Astrocyte (in vitro differentiated cells and primary cell): ENCODE measurements around the gene SQOR. TPM values are rescaled to one million over a fixed set of nuclear protein-coding genes. Genes with fewer than 3 reads are reported as not detected.

Experiments used
- DNase-seq: peaks from one replicate; pipeline ENCODE4 v3.0.0-alpha.2; 2010; ENCODE audit warnings: low read depth
- FAIRE-seq: peaks from 2 replicates; lab custom pipeline; 2011; peaks lifted over from hg19 to GRCh38; lab: Jason Lieb, UNC
- H2AFZ ChIP-seq: 2 replicates; pipeline ENCODE4 v1.6.0; 2012; ENCODE audit warnings: low read depth, low read length, inconsistent platforms
- H3K27ac ChIP-seq: 2 replicates; pipeline ENCODE4 v1.5.1; 2011; ENCODE audit warnings: low read depth, low read length, inconsistent platforms
- H3K27me3 ChIP-seq: 2 replicates; pipeline ENCODE4 v1.6.0; 2011; ENCODE audit warnings: low read length, inconsistent platforms; ENCODE audit not compliant: insufficient read depth
- H3K36me3 ChIP-seq: 2 replicates; pipeline ENCODE4 v1.5.1; 2011; ENCODE audit warnings: low read length, inconsistent platforms; ENCODE audit not compliant: insufficient read depth
- H3K4me1 ChIP-seq: 2 replicates; pipeline ENCODE4 v1.5.1; 2011; ENCODE audit warnings: low read length, inconsistent platforms; ENCODE audit not compliant: insufficient read depth
- H3K4me2 ChIP-seq: 2 replicates; pipeline ENCODE4 v1.6.0; 2012; ENCODE audit warnings: low read length, inconsistent platforms
- H3K4me3 ChIP-seq: 2 replicates; pipeline ENCODE4 v1.5.1; 2011; ENCODE audit warnings: low read depth, mild to moderate bottlenecking, low read length, inconsistent platforms; ENCODE audit not compliant: insufficient read depth
- H3K79me2 ChIP-seq: 2 replicates; pipeline ENCODE4 v1.6.0; 2012; ENCODE audit warnings: mild to moderate bottlenecking, low read length, inconsistent platforms; ENCODE audit not compliant: insufficient read depth
- H3K9ac ChIP-seq: 2 replicates; pipeline ENCODE4 v1.6.0; 2012; ENCODE audit warnings: mild to moderate bottlenecking, low read length, inconsistent platforms
- H3K9me3 ChIP-seq: 2 replicates; pipeline ENCODE4 v1.5.1; 2012; ENCODE audit warnings: low read depth, mild to moderate bottlenecking, low read length, inconsistent platforms; ENCODE audit not compliant: insufficient read depth
- H4K20me1 ChIP-seq: 2 replicates; pipeline ENCODE4 v1.6.0; 2012; ENCODE audit warnings: low read length, inconsistent platforms; ENCODE audit not compliant: insufficient read depth
- H3K27ac Mint-ChIP-seq: one replicate; pipeline ENCODE4 v1.8.0; 2021; ENCODE audit warnings: mild to moderate bottlenecking, mixed read lengths; ENCODE audit not compliant: unreplicated experiment
- H3K27me3 Mint-ChIP-seq: one replicate; pipeline ENCODE4 v1.8.0; 2021; ENCODE audit warnings: low read depth, mixed read lengths; ENCODE audit not compliant: unreplicated experiment
- H3K36me3 Mint-ChIP-seq: one replicate; pipeline ENCODE4 v1.8.0; 2021; ENCODE audit warnings: low read depth, mixed read lengths; ENCODE audit not compliant: unreplicated experiment
- H3K4me1 Mint-ChIP-seq: one replicate; pipeline ENCODE4 v1.8.0; 2021; ENCODE audit warnings: low read depth, mixed read lengths; ENCODE audit not compliant: unreplicated experiment
- H3K4me3 Mint-ChIP-seq: one replicate; pipeline ENCODE4 v1.8.0; 2021; ENCODE audit warnings: mild to moderate bottlenecking, moderate library complexity, mixed read lengths; ENCODE audit not compliant: unreplicated experiment
- H3K9me3 Mint-ChIP-seq: one replicate; pipeline ENCODE4 v1.8.0; 2021; ENCODE audit warnings: mild to moderate bottlenecking, mixed read lengths; ENCODE audit not compliant: unreplicated experiment
- EZH2 ChIP-seq: IDR thresholded peaks from 2 replicates; pipeline ENCODE4 v1.6.1; 2012; ENCODE audit warnings: mild to moderate bottlenecking, low read length, inconsistent platforms; ENCODE audit not compliant: insufficient read depth
- total RNA-seq: library from RNA; stranded (reverse); gene quantifications from 2 replicates; pipeline ENCODE4 v1.2.1, GENCODE V29; 2021
- TF ChIP-seq, protein P1 (sequence below): IDR thresholded peaks from 2 replicates; pipeline ENCODE4 v1.5.1; 2011; ENCODE audit warnings: low read depth, mild to moderate bottlenecking, inconsistent platforms, low read length, moderate library complexity; ENCODE audit not compliant: insufficient read depth

SQOR gene
- total RNA-seq, 1 donor from 2014 or later: 4.0 TPM

DNA sequence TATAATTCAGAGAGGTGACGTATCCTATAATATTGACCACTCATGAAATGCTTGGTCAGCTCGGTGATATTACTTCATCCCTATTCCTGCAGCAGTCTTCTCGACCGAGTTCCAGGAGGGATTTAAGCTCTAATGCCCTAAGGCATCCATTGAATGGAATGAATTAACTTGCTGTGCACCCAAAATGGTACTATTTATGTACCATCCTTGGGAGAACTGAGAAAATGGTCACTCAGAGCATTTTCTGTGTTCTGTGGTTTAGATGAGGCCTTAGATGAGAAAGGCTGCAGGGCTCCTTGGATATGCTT, 47.0 kb upstream of the SQOR start:
- peak overlapping the region; percentile 94 for H3K9ac ChIP-seq
- H3K27ac ChIP-seq: peak overlapping the region; percentile 97
- no peaks in the 10 kb centered on the region for H3K9me3 Mint-ChIP-seq
- no peaks in the 10 kb centered on the region for H3K36me3 Mint-ChIP-seq
- peak overlapping the region; percentile 96 for H3K4me3 Mint-ChIP-seq
- peak overlapping the region; percentile 100 for H3K27ac Mint-ChIP-seq
- H4K20me1 ChIP-seq: no peaks in the 10 kb centered on the region
- H2AFZ ChIP-seq: peak overlapping the region; percentile 87
- TF ChIP-seq, protein P1, sequence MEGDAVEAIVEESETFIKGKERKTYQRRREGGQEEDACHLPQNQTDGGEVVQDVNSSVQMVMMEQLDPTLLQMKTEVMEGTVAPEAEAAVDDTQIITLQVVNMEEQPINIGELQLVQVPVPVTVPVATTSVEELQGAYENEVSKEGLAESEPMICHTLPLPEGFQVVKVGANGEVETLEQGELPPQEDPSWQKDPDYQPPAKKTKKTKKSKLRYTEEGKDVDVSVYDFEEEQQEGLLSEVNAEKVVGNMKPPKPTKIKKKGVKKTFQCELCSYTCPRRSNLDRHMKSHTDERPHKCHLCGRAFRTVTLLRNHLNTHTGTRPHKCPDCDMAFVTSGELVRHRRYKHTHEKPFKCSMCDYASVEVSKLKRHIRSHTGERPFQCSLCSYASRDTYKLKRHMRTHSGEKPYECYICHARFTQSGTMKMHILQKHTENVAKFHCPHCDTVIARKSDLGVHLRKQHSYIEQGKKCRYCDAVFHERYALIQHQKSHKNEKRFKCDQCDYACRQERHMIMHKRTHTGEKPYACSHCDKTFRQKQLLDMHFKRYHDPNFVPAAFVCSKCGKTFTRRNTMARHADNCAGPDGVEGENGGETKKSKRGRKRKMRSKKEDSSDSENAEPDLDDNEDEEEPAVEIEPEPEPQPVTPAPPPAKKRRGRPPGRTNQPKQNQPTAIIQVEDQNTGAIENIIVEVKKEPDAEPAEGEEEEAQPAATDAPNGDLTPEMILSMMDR: no peak
- TF ChIP-seq EZH2: no peak
- peaks cover 53% of the 10 kb centered on the region for H3K79me2 ChIP-seq
- no peaks in the 10 kb centered on the region for H3K9me3 ChIP-seq
- H3K4me1 Mint-ChIP-seq: peaks cover 17% of the 10 kb centered on the region
- no peaks in the 10 kb centered on the region for H3K27me3 ChIP-seq
- H3K36me3 ChIP-seq: no peaks in the 10 kb centered on the region
- no peak for FAIRE-seq
- H3K27me3 Mint-ChIP-seq: no peaks in the 10 kb centered on the region
- peak overlapping the region; percentile 99 for H3K4me3 ChIP-seq
- peak overlapping the region; percentile 88 for H3K4me2 ChIP-seq
- H3K4me1 ChIP-seq: peaks cover 20% of the 10 kb centered on the region
- DNase-seq: no peak

DNA sequence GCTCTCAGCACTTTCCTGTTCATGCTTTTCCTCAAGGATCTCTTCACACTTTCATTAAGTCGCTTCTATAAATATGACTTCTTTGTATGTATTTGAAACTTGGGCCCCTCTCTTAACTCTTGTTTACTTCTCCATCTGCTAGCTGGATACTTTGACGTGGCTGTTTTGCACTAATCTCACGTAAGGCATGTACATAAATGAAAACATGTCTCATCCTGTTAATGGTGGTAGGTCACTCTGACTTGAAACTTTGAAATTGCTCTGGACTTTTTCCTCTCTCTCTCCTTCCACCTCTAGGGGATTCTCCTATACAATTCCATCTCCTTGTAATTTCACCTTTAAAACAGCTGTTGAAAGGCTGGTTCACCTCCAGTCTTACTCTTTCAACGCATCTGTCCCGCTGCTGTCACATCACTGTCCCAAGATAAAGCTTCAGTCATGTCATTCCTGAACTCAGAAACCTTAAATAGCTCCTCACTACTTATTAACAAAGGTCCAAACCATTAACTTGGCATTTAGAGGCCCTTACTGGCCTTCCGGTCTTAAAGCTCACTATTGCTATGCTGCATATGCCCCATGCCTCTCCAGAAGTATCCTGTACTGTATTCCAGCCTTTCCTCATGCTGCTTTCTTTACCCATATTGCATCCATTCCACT, 46.5 kb upstream of the SQOR start:
- no peak for TF ChIP-seq EZH2
- TF ChIP-seq, protein P1: no peak
- H3K4me1 ChIP-seq: peaks cover 20% of the 10 kb centered on the region
- no peaks in the 10 kb centered on the region for H3K9me3 ChIP-seq
- peak overlapping the region; percentile 88 for H3K4me2 ChIP-seq
- no peaks in the 10 kb centered on the region for H3K36me3 ChIP-seq
- DNase-seq: no peak
- H3K79me2 ChIP-seq: peaks cover 58% of the 10 kb centered on the region
- Mint-ChIP-seq H3K4me3 (peak overlapping the region; percentile 96), H3K9me3 (no peaks in the 10 kb centered on the region), H3K27me3 (no peaks in the 10 kb centered on the region), H3K4me1 (peaks cover 17% of the 10 kb centered on the region), H3K36me3 (peaks cover under 1% of the 10 kb centered on the region), H3K27ac (peak overlapping the region; percentile 73)
- no peaks in the 10 kb centered on the region for H3K27me3 ChIP-seq
- no peak overlapping the region for H2AFZ ChIP-seq
- FAIRE-seq: peak; percentile 9
- H3K27ac ChIP-seq: peak overlapping the region; percentile 97
- H4K20me1 ChIP-seq: no peaks in the 10 kb centered on the region
- H3K4me3 ChIP-seq: peak overlapping the region; percentile 99
- peak overlapping the region; percentile 94 for H3K9ac ChIP-seq

DNA sequence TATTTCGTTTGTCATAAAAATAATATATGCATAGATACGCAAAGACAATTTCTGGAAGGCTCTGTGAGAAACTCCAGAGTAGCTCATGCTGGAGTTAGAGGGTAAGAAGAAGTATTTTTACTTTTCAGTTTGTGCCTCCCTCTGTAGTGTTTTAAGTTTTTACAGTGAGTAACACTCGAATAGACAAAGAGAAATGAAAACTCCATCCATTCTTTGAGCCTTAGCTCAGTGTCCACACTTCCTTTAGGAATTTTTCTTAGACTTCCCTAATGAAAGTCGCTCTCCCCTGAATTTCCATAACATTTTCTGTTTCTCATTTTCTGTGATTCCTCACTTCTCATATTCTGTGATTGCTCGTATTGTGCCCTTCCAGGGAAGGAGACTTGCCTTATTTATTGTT, 45.6 kb upstream of the SQOR start:
- H3K79me2 ChIP-seq: peaks cover 67% of the 10 kb centered on the region

More for the DNA sequence above, 45.6 kb upstream of the SQOR start:
- Mint-ChIP-seq H3K4me1 (peaks cover 18% of the 10 kb centered on the region), H3K36me3 (peaks cover 2% of the 10 kb centered on the region), H3K27me3 (no peaks in the 10 kb centered on the region), H3K4me3 (peak overlapping the region; percentile 96), H3K27ac (peak overlapping the region; percentile 73), H3K9me3 (no peaks in the 10 kb centered on the region)
- TF ChIP-seq EZH2: no peak
- TF ChIP-seq, protein P1: no peak
- Histone ChIP-seq H3K9me3 (no peaks in the 10 kb centered on the region), H4K20me1 (peaks cover 1% of the 10 kb centered on the region), H3K27ac (peak overlapping the region; percentile 97), H3K27me3 (no peaks in the 10 kb centered on the region), H3K4me1 (peaks cover 21% of the 10 kb centered on the region), H2AFZ (no peak overlapping the region), H3K4me2 (peak overlapping the region; percentile 88), H3K9ac (peak overlapping the region; percentile 94), H3K4me3 (peak overlapping the region; percentile 99), H3K36me3 (no peaks in the 10 kb centered on the region)
- FAIRE-seq (no peak), DNase-seq (no peak)
